HCT116 (cell line): Measurements from ENCODE around the gene SPIC. TPM values are rescaled to one million over a fixed set of nuclear protein-coding genes. Genes with fewer than 3 reads are reported as not detected.

Source experiments
- ATAC-seq: fragments of 200-7000 bp; cut with Tn5 transposase; 2 replicates; pipeline ENCODE4 v1.9.1; 2020; ENCODE audit warnings: mild to moderate bottlenecking, moderate library complexity
- BruUV-seq: library from RNA; stranded (reverse); fragments of 400-500 nt; replicated peaks from 2 replicates; lab custom pipeline; 2021; lab: Mats Ljungman, UMichigan
- CTCF ChIA-PET: fragments of 300-600 bp; sonication (Branson Sonifier 250); formaldehyde crosslinking; loops from one replicate; lab custom pipeline; 2021; ENCODE audit warnings: antibody characterized with exemption; lab: Charles Lee
- POLR2A ChIA-PET: fragments of 300-600, 350-600 bp; sonication (Branson Sonifier 250); formaldehyde crosslinking; loops from one replicate; lab custom pipeline; 2021; ENCODE audit warnings: antibody characterized with exemption; lab: Charles Lee
- RAD21 ChIA-PET, 2 experiments: fragments of 300-600 bp; sonication (Branson Sonifier 250); formaldehyde crosslinking; loops; one replicate each; lab custom pipeline; 2023; ENCODE audit warnings: low total read pairs in 2 of 2; ENCODE audit not compliant: uncharacterized antibody in 2 of 2, unreplicated experiment in 2 of 2, low non-redundant PET in 1 of 2; lab: Charles Lee
- DNase-seq: peaks from one replicate; pipeline ENCODE4 v3.0.0-alpha.2; 2010; ENCODE audit warnings: low read depth, low spot score
- H2AFZ ChIP-seq: fragments of 200-600 bp; shearing (Covaris generic), sonication (generic); 2 replicates; pipeline ENCODE4 v1.6.1; 2017; ENCODE audit warnings: low read depth, mixed run types, mixed read lengths, antibody characterized with exemption, low read length; ENCODE audit not compliant: poor library complexity, severe bottlenecking
- H3K27ac ChIP-seq: 2 replicates; pipeline ENCODE4 v1.5.1; 2012; ENCODE audit warnings: low read depth, low read length
- H3K27me3 ChIP-seq: fragments of 200-600 bp; sonication (generic); 2 replicates; pipeline ENCODE4 v1.6.1; 2016; ENCODE audit warnings: mixed run types, low read length, mixed read lengths; ENCODE audit not compliant: insufficient read depth
- H3K36me3 ChIP-seq, 2 experiments: fragments of 200-500 bp in 1 of 2; fragments of 200-600 bp in 1 of 2; sonication (Bioruptor generic) in 1 of 2; sonication (generic) in 1 of 2; 2 replicates each; pipeline versions ENCODE4 v1.5.1 to v1.6.1; 2014 to 2016; ENCODE audit warnings: low read length in 2 of 2, inconsistent platforms in 1 of 2, mixed read lengths in 1 of 2, mixed run types in 1 of 2; ENCODE audit not compliant: insufficient read depth in 2 of 2, control insufficient read depth in 1 of 2
- H3K4me1 ChIP-seq, 2 experiments: fragments of 200-600 bp in 1 of 2; sonication (generic) in 1 of 2; 2 replicates each; pipeline versions ENCODE4 v1.5.1 to v1.6.1; 2012 to 2017; ENCODE audit warnings: low read length in 2 of 2, inconsistent platforms in 1 of 2, mild to moderate bottlenecking in 1 of 2, mixed read lengths in 1 of 2, mixed run types in 1 of 2, moderate library complexity in 1 of 2; ENCODE audit not compliant: insufficient read depth in 2 of 2, control insufficient read depth in 1 of 2
- H3K4me2 ChIP-seq: fragments of 200-600 bp; sonication (generic); 2 replicates; pipeline ENCODE4 v1.6.1; 2017; ENCODE audit warnings: mixed run types, low read length, mixed read lengths
- H3K4me3 ChIP-seq, 2 experiments: fragments of 200-600 bp in 1 of 2; sonication (generic) in 1 of 2; replicated peaks in 1 of 2; 2 replicates each; pipeline ENCODE4 v1.5.1; 2011 to 2016; ENCODE audit warnings: low read length in 2 of 2, control low read depth in 1 of 2, low read depth in 1 of 2, mild to moderate bottlenecking in 1 of 2, mixed read lengths in 1 of 2, mixed run types in 1 of 2
- H3K79me2 ChIP-seq: fragments of 200-600 bp; sonication (generic); 2 replicates; pipeline ENCODE4 v1.6.1; 2017; ENCODE audit warnings: mild to moderate bottlenecking, mixed run types, low read length, moderate library complexity, mixed read lengths; ENCODE audit not compliant: insufficient read depth
- H3K9ac ChIP-seq: fragments of 200-600 bp; sonication (generic); 2 replicates; pipeline ENCODE4 v1.6.1; 2016; ENCODE audit warnings: low read length, mixed read lengths
- H3K9me2 ChIP-seq: fragments of 200-600 bp; sonication (generic), shearing (Covaris generic); 2 replicates; pipeline ENCODE4 v1.6.1; 2017; ENCODE audit warnings: mixed run types, mild to moderate bottlenecking, moderate library complexity; ENCODE audit not compliant: insufficient read depth
- H3K9me3 ChIP-seq, 2 experiments: fragments of 200-500 bp in 1 of 2; fragments of 200-600 bp in 1 of 2; sonication (Bioruptor generic) in 1 of 2; sonication (generic) in 1 of 2; 2 replicates each; pipeline ENCODE4 v1.6.1; 2014 to 2017; ENCODE audit warnings: low read length in 2 of 2, mixed read lengths in 2 of 2, inconsistent platforms in 1 of 2, low read depth in 1 of 2, mild to moderate bottlenecking in 1 of 2, mixed run types in 1 of 2, moderate library complexity in 1 of 2; ENCODE audit not compliant: control insufficient read depth in 1 of 2, insufficient read depth in 1 of 2
- H4K20me1 ChIP-seq: fragments of 200-600 bp; sonication (generic), shearing (Covaris generic); 2 replicates; pipeline ENCODE4 v1.6.1; 2017; ENCODE audit warnings: mixed run types, mild to moderate bottlenecking, moderate library complexity; ENCODE audit not compliant: insufficient read depth
- ATF3 ChIP-seq: IDR thresholded peaks from 2 replicates; pipeline ENCODE4 v1.6.1; 2012
- CEBPB ChIP-seq: IDR thresholded peaks from 2 replicates; pipeline ENCODE4 v1.6.1; 2012; ENCODE audit warnings: low read depth
- CTCF ChIP-seq, 3 experiments: fragments of 200-600 bp in 1 of 3; sonication (generic) in 1 of 3; IDR thresholded peaks in 2 of 3; conservative IDR thresholded peaks in 1 of 3; 2 replicates each; pipeline ENCODE4 v1.5.1; 2012 to 2017; ENCODE audit warnings: low read depth in 2 of 3, low read length in 2 of 3, antibody characterized with exemption in 1 of 3, borderline replicate concordance in 1 of 3, control low read depth in 1 of 3, mild to moderate bottlenecking in 1 of 3, mixed read lengths in 1 of 3, mixed run types in 1 of 3, moderate library complexity in 1 of 3; ENCODE audit not compliant: insufficient read depth in 1 of 3
- EGR1 ChIP-seq: IDR thresholded peaks from 2 replicates; pipeline ENCODE4 v1.6.1; 2012; ENCODE audit warnings: low read depth
- ELF1 ChIP-seq: IDR thresholded peaks from 2 replicates; pipeline ENCODE4 v1.6.1; 2012; ENCODE audit warnings: low read depth, borderline replicate concordance
- EZH2 ChIP-seq: fragments of 200-600 bp; sonication (generic); IDR thresholded peaks from 2 replicates; pipeline ENCODE4 v1.6.1; 2017; ENCODE audit warnings: antibody characterized with exemption, mixed run types
- EZH2phosphoT487 ChIP-seq: fragments of 200-600 bp; IDR thresholded peaks from 2 replicates; pipeline ENCODE4 v1.6.1; 2018; ENCODE audit warnings: antibody characterized with exemption, borderline replicate concordance
- POLR2AphosphoS5 ChIP-seq: IDR thresholded peaks from 2 replicates; pipeline ENCODE4 v1.6.1; 2011; ENCODE audit warnings: mild to moderate bottlenecking, low read depth, low read length, moderate library complexity
- RAD21 ChIP-seq: IDR thresholded peaks from 2 replicates; pipeline ENCODE4 v1.6.1; 2012; ENCODE audit warnings: low read depth, mild to moderate bottlenecking
- REST ChIP-seq: IDR thresholded peaks from 2 replicates; pipeline ENCODE4 v1.6.1; 2012; ENCODE audit warnings: low read depth
- SIN3A ChIP-seq: IDR thresholded peaks from 2 replicates; pipeline ENCODE4 v1.6.1; 2012; ENCODE audit warnings: low read depth
- SP1 ChIP-seq: IDR thresholded peaks from 2 replicates; pipeline ENCODE4 v1.6.1; 2012; ENCODE audit warnings: low read depth
- SRF ChIP-seq: IDR thresholded peaks from 2 replicates; pipeline ENCODE4 v1.6.1; 2012; ENCODE audit warnings: low read depth
- TCF7L2 ChIP-seq: IDR thresholded peaks from 2 replicates; pipeline ENCODE4 v1.7.0; 2011; ENCODE audit warnings: borderline replicate concordance, inconsistent platforms; ENCODE audit not compliant: insufficient read depth, insufficient read length; ENCODE audit errors: extremely low read depth
- ZBTB33 ChIP-seq: IDR thresholded peaks from 2 replicates; pipeline ENCODE4 v1.6.1; 2011; ENCODE audit warnings: mild to moderate bottlenecking, low read length, moderate library complexity; ENCODE audit not compliant: insufficient replicate concordance; ENCODE audit errors: extremely low read depth
- ZNF274 ChIP-seq: fragments of 200-500 bp; sonication (Bioruptor generic); IDR thresholded peaks from 2 replicates; pipeline ENCODE4 v1.6.1; 2014; ENCODE audit warnings: mild to moderate bottlenecking, low read depth, low read length, inconsistent platforms
- intact Hi-C: fragments of 100-400 bp; cut with micrococcal nuclease; formaldehyde crosslinking; loops from 2 replicates; pipeline ENCODE4 v1.10.0; 2022
- total RNA-seq: library from RNA; stranded (reverse); gene quantifications from one replicate; pipeline ENCODE4 v1.2.1, GENCODE V29; 2021; ENCODE audit not compliant: unreplicated experiment
- TF ChIP-seq, protein P1 (sequence below): IDR thresholded peaks from 2 replicates; pipeline ENCODE4 v1.6.1; 2012

SPIC gene
- total RNA-seq, 1 experiment from 2014 or later, result not detected

DNA sequence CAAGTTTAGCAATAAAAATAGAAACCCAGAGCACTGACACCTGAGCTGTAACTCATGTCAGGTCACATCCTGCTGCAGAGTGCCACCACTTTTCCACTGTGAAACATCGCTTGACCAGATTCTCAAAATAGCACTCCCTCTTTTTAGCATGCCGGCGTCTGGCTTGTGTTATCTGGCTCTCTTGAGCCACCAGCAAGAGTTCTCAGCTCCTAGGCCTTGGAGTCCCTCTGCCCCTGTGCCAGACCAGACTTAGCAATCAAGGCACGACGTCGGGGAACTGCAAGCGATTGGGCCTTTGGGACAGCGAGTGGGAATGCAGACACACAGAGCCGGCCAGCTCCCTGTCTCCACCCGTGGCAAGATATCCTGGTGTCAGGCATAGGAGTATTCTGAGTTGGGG is 52.5 kb downstream of the SPIC start:
- CTCF ChIA-PET, result no interaction called here

More for the DNA sequence above, 52.5 kb downstream of the SPIC start:
- Histone ChIP-seq H3K9me3 (no peaks in the 10 kb centered on the region), H2AFZ (no peak overlapping the region), H3K36me3 (no peaks in the 10 kb centered on the region), H3K4me2 (no peak overlapping the region), H3K4me1 (peaks cover 4 to 8% of the 10 kb centered on the region in 2 experiments), H3K9me2 (no peaks in the 10 kb centered on the region), H3K27ac (no peak overlapping the region), H3K27me3 (no peaks in the 10 kb centered on the region), H3K79me2 (no peaks in the 10 kb centered on the region), H4K20me1 (no peaks in the 10 kb centered on the region), H3K4me3 (no peak overlapping the region), H3K9ac (no peak overlapping the region)
- TF ChIP-seq POLR2AphosphoS5 (no peak), REST (no peak), EZH2phosphoT487 (no peak), SRF (no peak), TCF7L2 (no peak), CEBPB (no peak), SP1 (no peak), RAD21 (no peak), CTCF (IDR thresholded peaks at IDR 0.05 in 2 of 3, conservative IDR thresholded peaks at IDR 0.05 in 1 of 3; ENCODE audit: borderline replicate concordance in 1 of 3, insufficient read depth in 1 of 3, low read depth in 2 of 3, low read length in 2 of 3) (no peak), ZBTB33 (no peak), ZNF274 (no peak), SIN3A (no peak), EGR1 (no peak), ELF1 (no peak), EZH2 (no peak), ATF3 (no peak)
- TF ChIP-seq, protein P1, sequence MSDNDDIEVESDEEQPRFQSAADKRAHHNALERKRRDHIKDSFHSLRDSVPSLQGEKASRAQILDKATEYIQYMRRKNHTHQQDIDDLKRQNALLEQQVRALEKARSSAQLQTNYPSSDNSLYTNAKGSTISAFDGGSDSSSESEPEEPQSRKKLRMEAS, result no peak
- ChIA-PET RAD21 (no interaction called here), POLR2A (no interaction called here)
- DNase-seq (no peak), ATAC-seq (no peak)
- BruUV-seq, result no TSS peak
- intact Hi-C loops, result no loop called here
